ENCODE measurements around the gene PCGF6.

GRCh38 chr10:103396067-103396788, 45.3 kb upstream of the PCGF6 start, which contains the start of the genes ATP5MK and PDCD11:
- no peak; the same call in 1 of the 2 replicates for TF ChIP-seq CTCF (IDR thresholded peaks at IDR 0.05; ENCODE audit: low read length)
- no peak for TF ChIP-seq EZH2 (IDR thresholded peaks at IDR 0.05; ENCODE audit: borderline replicate concordance, low read length)
